GM19238 (cell line): ENCODE data around the gene C5orf22.
"Not testable (repeated sequence)": the region's sequence is repeated elsewhere in the genome, so short reads cannot be mapped to it uniquely, and the experiment has no call there.

Experiments
- DNase-seq: peaks from one replicate; pipeline ENCODE4 v3.0.0; 2011; ENCODE audit warnings: low spot score; ENCODE audit not compliant: insufficient read length

C5orf22 gene

GRCh38 chr5:31553863-31554262 lies 21.8 kb downstream of the C5orf22 start:
- no peak for DNase-seq

- no peak for DNase-seq
These were observed 22.5 kb downstream of the C5orf22 start for GRCh38 chr5:31554552-31554951.

DNA sequence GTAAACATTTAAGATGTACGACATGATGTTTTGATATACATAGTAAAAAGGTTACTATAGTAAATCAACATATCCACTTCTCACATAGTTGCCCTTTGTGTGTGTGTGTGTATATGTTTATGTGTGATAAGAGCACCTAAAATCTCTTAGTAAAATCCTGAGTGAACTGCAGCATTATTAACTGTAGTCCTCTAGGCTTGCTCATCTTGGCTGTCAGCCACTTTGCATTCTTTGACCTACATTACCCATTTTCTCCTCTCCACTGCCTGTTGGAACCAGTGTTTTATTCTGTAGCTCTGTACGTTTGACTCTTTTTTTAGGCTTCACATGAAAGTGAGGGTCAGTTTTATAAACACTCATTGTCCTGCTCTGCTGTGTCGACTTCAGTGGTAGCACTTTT lies 24.4 kb downstream of the C5orf22 start:
- DNase-seq = no peak

DNA sequence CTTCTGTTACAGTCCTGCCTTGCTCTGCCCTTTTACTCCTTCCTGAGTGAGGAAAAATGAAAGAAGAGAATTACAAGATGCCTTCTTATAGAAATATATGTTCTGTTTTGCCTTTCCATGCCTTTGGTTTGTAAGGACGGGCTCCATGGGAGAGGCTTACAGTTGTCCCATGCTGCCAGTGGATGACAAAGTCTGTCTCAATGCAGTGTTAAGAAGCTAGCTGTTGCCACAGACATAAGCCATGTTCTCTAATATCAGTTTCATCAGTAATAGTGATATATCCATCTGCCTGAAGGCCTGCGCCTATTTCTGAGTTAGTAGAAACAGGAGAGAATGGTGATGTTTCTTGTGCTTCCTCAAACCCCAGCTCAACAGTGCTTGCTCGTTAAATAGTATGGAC lies 27.8 kb downstream of the C5orf22 start:
- DNase-seq = no peak

DNA sequence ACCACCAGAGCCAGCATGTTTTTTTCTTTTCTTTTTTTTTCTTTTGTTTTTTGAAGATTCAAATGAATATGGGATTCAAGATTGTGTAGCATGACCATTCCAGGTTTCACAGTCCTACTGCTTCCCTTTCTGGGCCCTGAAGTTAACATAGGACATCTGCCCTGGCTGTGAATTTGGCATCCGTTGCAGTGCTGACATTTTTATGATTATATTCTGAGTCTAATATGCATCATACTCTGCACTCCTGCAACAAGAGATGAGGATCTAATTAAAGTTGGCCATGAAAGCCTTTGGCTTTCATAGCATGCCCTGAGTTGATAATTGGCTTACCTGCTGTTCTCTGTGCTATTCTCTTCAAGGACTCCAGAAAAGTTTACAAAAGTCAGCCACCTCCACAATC lies 29.8 kb downstream of the C5orf22 start:
- no peak for DNase-seq

- DNase-seq = no peak
These were observed 31.1 kb downstream of the C5orf22 start for GRCh38 chr5:31563216-31563615.

DNA sequence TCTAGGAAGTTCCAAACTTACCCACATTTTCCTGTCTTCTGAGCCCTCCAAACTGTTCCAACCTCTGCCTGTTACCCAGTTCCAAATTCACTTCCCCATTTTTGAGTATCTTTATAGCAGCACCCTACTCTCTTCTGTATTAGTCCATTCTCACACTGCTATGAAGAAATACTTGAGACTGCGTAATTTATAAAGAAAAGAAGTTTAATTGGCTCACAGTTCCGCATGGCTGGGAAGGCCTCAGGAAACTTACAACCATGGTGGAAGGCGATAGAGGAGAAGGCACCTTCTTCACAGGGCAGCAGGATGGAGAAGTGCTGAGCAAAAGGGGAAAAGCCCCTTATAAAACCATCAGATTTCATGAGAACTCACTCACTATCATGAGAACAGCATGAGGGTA lies 34.3 kb downstream of the C5orf22 start:
- not testable (repeated sequence) for DNase-seq

DNA sequence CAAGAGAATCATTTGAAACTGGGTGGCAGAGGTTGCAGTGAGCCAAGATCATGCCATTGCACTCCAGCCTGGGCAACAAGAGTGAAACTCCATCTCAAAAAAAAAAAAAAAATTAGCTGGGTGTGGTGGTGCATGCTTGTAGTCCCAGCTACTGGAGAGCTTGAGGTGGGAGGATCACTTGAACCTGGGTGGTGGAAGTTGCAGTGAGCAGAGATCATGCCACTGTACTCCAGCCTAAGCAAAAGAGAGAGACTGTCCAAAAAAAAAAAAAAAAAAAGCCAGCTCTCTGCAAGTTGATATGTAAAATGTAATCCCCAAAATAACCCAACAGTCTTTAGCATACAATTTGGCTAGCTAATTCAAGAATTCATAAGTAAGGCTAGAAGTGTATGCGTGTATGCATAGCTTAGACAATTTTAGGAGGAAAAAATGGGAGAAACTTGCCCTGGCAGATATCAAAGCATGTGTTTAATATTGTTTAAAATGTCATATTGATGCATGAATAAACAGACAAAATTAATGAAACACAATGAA lies 36.3 kb downstream of the C5orf22 start:
- no peak for DNase-seq

DNA sequence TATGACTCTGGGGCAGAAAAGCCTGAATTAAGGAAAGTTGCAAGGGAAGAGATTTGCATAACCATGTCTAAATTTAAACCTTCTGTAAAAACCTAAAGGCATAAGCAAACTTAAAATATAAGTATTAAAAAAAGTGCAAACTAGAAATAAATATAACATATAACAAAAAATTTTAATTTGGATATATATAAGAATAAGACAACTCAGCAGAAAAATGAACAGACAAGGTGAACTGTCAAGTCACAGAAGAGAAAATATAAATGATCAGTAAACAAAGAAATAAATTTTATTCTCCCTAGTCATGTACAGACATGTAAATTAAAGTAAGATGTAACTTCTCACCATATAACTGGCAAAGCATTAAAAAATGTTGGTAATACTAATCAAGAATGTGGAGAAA lies 37.0 kb downstream of the C5orf22 start:
- DNase-seq = no peak

GRCh38 chr5:31573494-31574142 lies 41.5 kb downstream of the C5orf22 start:
- peak; percentile 10 for DNase-seq

- DNase-seq = no peak
These were observed 42.7 kb downstream of the C5orf22 start for GRCh38 chr5:31574772-31575171.

GRCh38 chr5:31577438-31577837 lies 45.3 kb downstream of the C5orf22 start:
- no peak for DNase-seq

- no peak for DNase-seq
These were observed 47.5 kb downstream of the C5orf22 start for GRCh38 chr5:31579558-31579957.

DNA sequence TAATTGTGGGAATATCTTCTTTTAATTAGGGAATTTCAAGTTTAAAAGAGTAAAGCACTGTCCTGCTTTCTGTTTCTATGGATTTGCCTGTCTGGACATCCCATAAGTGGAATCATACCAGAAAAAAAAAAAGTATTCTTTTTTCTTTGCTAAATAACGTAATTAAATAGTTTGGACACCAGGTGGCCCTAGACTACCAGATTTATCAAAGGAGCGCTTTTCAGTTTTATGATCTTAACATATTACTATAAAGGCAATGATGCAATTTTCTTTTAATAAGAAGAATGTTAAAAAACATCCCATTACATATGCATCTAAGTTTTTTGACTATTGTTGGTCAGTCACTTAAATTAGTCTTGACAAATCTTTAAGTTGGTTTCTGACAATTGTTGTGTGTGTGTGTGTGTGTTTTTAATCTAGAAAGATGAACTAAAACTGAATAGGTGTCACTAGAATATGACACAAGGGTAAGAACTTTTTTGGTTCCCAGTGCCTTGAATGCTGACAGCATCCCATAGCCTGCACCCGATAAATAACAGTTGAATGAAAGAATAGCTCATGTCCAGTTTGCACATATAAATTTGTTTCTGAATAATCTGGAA lies 49.5 kb downstream of the C5orf22 start:
- no peak for DNase-seq

GRCh38 chr5:31583129-31583528 lies 51.0 kb downstream of the C5orf22 start:
- no peak for DNase-seq

DNA sequence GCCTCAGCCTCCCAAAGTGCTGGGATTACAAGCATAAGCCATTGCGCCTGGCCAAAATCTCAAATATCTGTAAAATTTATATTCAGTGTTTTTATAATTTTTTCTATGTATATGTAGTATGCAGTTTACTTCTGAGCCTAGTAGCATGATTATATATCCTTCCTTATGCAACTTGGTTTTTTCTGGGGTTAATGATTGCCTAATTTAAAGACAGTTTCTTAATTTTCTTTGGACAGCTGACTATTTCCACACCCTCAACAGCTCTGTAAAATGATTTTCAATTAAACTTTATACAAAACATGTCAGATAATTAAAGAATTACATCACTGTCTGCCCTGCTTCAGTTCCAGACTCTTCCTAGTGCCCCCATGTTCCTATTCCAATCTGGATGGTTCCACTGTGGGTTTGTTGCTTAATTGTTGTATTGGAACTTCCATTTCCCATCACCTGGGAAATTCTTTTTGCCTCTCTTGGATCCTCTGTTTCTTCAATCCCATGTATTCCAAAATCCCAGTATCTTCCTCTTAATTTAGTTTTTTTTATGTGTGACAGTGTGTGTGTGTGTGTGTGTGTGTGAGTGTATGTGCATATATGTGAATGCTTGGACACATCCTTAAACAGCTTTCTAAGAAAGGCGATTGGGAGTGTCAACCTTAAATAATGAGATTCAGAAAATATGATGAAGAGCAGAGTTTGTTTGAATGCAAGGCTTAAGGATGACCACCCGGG lies 53.2 kb downstream of the C5orf22 start:
- no peak for DNase-seq

DNA sequence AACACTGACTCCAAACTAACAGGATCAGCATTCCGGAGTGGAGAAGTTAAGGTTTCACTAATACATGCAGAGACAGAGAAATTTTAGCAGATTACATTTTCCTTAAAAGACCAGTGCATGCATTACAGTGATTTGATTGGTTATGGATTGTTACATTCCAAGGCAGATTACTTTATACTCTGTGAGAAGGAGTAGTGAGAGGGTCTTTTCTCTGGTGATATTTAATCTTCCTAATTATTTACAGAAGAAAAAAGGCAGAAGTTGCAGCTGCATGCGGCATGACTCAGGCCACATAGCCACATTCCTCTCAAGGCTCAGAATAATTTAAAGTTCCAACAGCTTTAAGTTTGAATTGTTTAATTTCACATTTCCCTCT lies 53.8 kb downstream of the C5orf22 start:
- no peak for DNase-seq

- no peak for DNase-seq
These were observed 55.4 kb downstream of the C5orf22 start for GRCh38 chr5:31587546-31587945.

- DNase-seq = no peak
These were observed 61.6 kb downstream of the C5orf22 start for GRCh38 chr5:31593665-31594064.

DNA sequence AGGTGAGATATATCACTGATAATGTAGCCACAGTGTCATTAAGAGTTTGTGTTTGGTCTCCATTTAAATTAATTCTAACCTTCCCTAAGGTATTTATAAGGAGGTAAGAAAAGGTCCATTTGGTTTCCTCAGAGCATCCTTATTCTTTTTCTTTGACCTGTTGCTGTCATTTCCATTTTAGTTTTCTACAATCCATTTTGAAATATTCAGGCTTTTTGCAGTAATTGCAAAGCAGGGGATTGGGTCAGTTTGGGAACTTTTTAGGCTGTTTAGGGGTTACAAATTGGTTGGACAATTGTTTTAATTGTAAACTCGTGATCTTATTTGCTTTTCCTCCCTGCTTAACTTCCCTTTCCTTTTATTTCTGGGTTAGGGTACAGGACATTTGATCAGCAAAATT lies 64.3 kb downstream of the C5orf22 start:
- DNase-seq = no peak

DNA sequence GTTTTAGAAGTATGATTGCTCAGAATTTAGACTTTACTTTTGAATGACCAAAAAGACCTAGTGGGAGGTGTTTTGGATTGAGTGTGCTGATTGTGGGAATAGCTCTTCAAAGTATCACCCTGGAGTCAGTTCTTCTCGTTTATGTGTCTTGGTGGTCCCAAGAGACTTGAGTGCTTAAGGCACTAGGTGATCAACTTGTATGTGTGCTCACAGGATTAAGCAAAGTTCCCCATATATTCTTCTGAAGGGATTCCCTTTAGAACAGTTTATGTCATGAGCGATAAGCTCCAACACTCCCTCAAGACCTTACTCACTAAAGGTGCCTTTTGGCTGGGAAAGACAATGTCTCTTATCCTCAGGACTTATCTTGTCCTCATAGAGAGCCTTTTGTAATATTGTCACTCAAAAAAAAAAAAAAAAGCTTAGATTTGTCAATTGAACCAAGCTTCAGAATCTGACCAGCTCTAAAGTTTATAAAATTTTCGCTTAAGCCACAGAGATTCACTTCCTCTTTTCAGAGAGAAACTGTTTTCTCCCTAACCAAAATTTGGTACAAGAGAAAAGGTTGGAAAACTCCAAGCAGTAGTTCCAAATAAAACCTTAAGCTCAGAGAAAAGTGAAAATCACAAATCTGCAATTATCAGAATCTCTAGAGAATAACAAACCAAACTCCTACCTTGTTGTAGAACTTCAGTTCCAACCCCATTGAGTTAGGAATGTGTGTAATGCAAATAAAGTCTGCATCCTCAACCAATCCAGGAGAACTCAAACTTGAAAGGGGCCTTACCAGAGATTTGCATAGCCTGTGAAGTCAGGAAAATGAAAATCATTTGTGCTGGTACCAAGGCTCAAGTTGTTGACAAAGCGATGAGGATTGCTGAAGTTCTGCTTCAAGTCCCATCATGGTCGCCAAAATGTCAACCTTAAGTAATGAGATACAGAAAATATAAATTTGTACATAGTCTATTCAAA lies 66.8 kb downstream of the C5orf22 start:
- no peak for DNase-seq
